SK-N-SH (cell line): ENCODE data around the gene PRR22. TPM values are rescaled to one million over a fixed set of nuclear protein-coding genes. Genes with fewer than 3 reads are reported as not detected.

Experiments used
- CTCF ChIA-PET: fragments of 300-600, 350-600 bp; formaldehyde crosslinking; extraction: SDS; loops from one replicate; lab custom pipeline; 2021; lab: Yijun Ruan, JAX
- POLR2A ChIA-PET: fragments of 350-600 bp; sonication (Branson Sonifier 250); formaldehyde crosslinking; extraction: SDS; loops from one replicate; lab custom pipeline; 2020; ENCODE audit warnings: antibody characterized with exemption, inconsistent platforms; lab: Yijun Ruan, JAX
- DNase-seq: peaks from one replicate; pipeline ENCODE4 v3.0.0; 2012
- H2AFZ ChIP-seq: fragments of 200-600 bp; sonication (generic); 2 replicates; pipeline ENCODE4 v1.8.1; 2016; ENCODE audit warnings: antibody characterized with exemption, mild to moderate bottlenecking, low read depth
- H3F3A ChIP-seq: fragments of 200-600 bp; sonication (generic); replicated peaks from 2 replicates; pipeline ENCODE3; 2016; ENCODE audit warnings: antibody characterized with exemption, mild to moderate bottlenecking; ENCODE audit not compliant: insufficient read depth
- H3K27ac ChIP-seq, 2 experiments: fragments of 200-500 bp in 1 of 2; fragments of 200-600 bp in 1 of 2; sonication (Bioruptor generic) in 1 of 2; sonication (generic), shearing (Covaris generic) in 1 of 2; 2 replicates each; pipeline versions ENCODE4 v1.5.1 to v1.6.1; 2014 to 2016; ENCODE audit warnings: low read depth in 2 of 2, inconsistent platforms in 1 of 2, low read length in 1 of 2, mild to moderate bottlenecking in 1 of 2, mixed read lengths in 1 of 2
- H3K27me3 ChIP-seq: fragments of 200-600 bp; sonication (generic), shearing (Covaris generic); 2 replicates; pipeline ENCODE4 v1.6.1; 2016; ENCODE audit warnings: mixed run types; ENCODE audit not compliant: insufficient read depth
- H3K36me3 ChIP-seq, 2 experiments: fragments of 200-500 bp in 1 of 2; fragments of 200-600 bp in 1 of 2; sonication (Bioruptor generic) in 1 of 2; sonication (generic) in 1 of 2; replicated peaks in 1 of 2; 2 replicates each; pipeline versions ENCODE3 to v1.5.1; 2014 to 2016; ENCODE audit warnings: low read length in 1 of 2, mild to moderate bottlenecking in 1 of 2; ENCODE audit not compliant: insufficient read depth in 2 of 2, control insufficient read depth in 1 of 2
- H3K4me1 ChIP-seq, 2 experiments: fragments of 200-500 bp in 1 of 2; fragments of 200-600 bp in 1 of 2; sonication (Bioruptor generic) in 1 of 2; sonication (generic), shearing (Covaris generic) in 1 of 2; 2 replicates each; pipeline versions ENCODE4 v1.5.1 to v1.6.1; 2014 to 2016; ENCODE audit warnings: low read depth in 1 of 2, low read length in 1 of 2, mixed run types in 1 of 2; ENCODE audit not compliant: insufficient read depth in 2 of 2, control insufficient read depth in 1 of 2
- H3K4me2 ChIP-seq: fragments of 200-600 bp; sonication (generic), shearing (Covaris generic); 2 replicates; pipeline ENCODE4 v1.6.1; 2017; ENCODE audit warnings: mixed run types
- H3K4me3 ChIP-seq, 2 experiments: fragments of 200-500 bp in 1 of 2; fragments of 200-600 bp in 1 of 2; sonication (Bioruptor generic) in 1 of 2; sonication (generic), shearing (Covaris generic) in 1 of 2; 2 replicates each; pipeline versions ENCODE4 v1.5.1 to v1.8.1; 2014 to 2016; ENCODE audit warnings: low read depth in 2 of 2, inconsistent platforms in 1 of 2, low read length in 1 of 2, mild to moderate bottlenecking in 1 of 2, mixed read lengths in 1 of 2, moderate library complexity in 1 of 2
- H3K79me2 ChIP-seq: fragments of 200-600 bp; sonication (generic); 2 replicates; pipeline ENCODE4 v1.8.1; 2017; ENCODE audit warnings: mild to moderate bottlenecking; ENCODE audit not compliant: insufficient read depth
- H3K9ac ChIP-seq: fragments of 200-600 bp; sonication (generic); 2 replicates; pipeline ENCODE4 v1.6.1; 2017; ENCODE audit warnings: mixed run types
- H3K9me2 ChIP-seq: fragments of 200-600 bp; sonication (generic); 2 replicates; pipeline ENCODE4 v1.6.1; 2017; ENCODE audit warnings: mixed run types
- H3K9me3 ChIP-seq: fragments of 200-600 bp; sonication (generic); 2 replicates; pipeline ENCODE4 v1.6.1; 2017; ENCODE audit warnings: mixed run types, mild to moderate bottlenecking, moderate library complexity
- H4K20me1 ChIP-seq: fragments of 200-600 bp; sonication (generic); 2 replicates; pipeline ENCODE4 v1.6.1; 2017; ENCODE audit warnings: mild to moderate bottlenecking, mixed run types; ENCODE audit not compliant: insufficient read depth
- CHD2 ChIP-seq: fragments of 150-350 bp; IDR thresholded peaks from 2 replicates; pipeline ENCODE4 v1.6.1; 2018; ENCODE audit warnings: low read length; ENCODE audit not compliant: partially characterized antibody
- CTCF ChIP-seq: fragments of 200-600 bp; sonication (generic); IDR thresholded peaks from 2 replicates; pipeline ENCODE4 v1.6.1; 2017; ENCODE audit warnings: antibody characterized with exemption, mild to moderate bottlenecking, moderate library complexity
- ELF1 ChIP-seq: IDR thresholded peaks from 2 replicates; pipeline ENCODE4 v1.4.0; 2012
- EZH2phosphoT487 ChIP-seq: fragments of 200-600 bp; sonication (generic); IDR thresholded peaks from 2 replicates; pipeline ENCODE4 v1.6.1; 2017; ENCODE audit warnings: low read depth, mixed run types, mild to moderate bottlenecking, antibody characterized with exemption, moderate library complexity, borderline replicate concordance
- FOXJ3 ChIP-seq: sonication (generic); formaldehyde crosslinking; IDR thresholded peaks from 2 replicates; pipeline ENCODE4 v1.5.1; 2020; ENCODE audit warnings: mild to moderate bottlenecking, missing genetic modification reagents
- GATA2 ChIP-seq: sonication (generic); formaldehyde crosslinking; IDR thresholded peaks from 2 replicates; pipeline ENCODE4 v1.5.0; 2020; ENCODE audit warnings: mild to moderate bottlenecking, missing genetic modification reagents
- MAX ChIP-seq: IDR thresholded peaks from 2 replicates; pipeline ENCODE4 v1.4.0; 2012; ENCODE audit warnings: low read depth
- NFIC ChIP-seq: IDR thresholded peaks from 2 replicates; pipeline ENCODE4 v1.4.0; 2012; ENCODE audit warnings: borderline replicate concordance
- NRF1 ChIP-seq: IDR thresholded peaks from 2 replicates; pipeline ENCODE4 v1.6.1; 2012; ENCODE audit warnings: low read depth, mild to moderate bottlenecking, low read length
- PBX3 ChIP-seq: IDR thresholded peaks from 2 replicates; pipeline ENCODE4; 2012
- RAD21 ChIP-seq: IDR thresholded peaks from 2 replicates; pipeline ENCODE4 v1.6.1; 2012; ENCODE audit warnings: mild to moderate bottlenecking, low read length
- REST ChIP-seq: IDR thresholded peaks from 2 replicates; pipeline ENCODE4 v1.6.1; 2012; ENCODE audit warnings: mild to moderate bottlenecking, low read depth, low read length, moderate library complexity
- TAF1 ChIP-seq: IDR thresholded peaks from 2 replicates; pipeline ENCODE4 v1.6.1; 2012; ENCODE audit warnings: low read depth, mild to moderate bottlenecking, low read length, moderate library complexity, borderline replicate concordance
- TCF12 ChIP-seq: IDR thresholded peaks from 2 replicates; pipeline ENCODE4 v1.4.0; 2012
- TEAD4 ChIP-seq: IDR thresholded peaks from 2 replicates; pipeline ENCODE4 v1.4.0; 2012; ENCODE audit warnings: mild to moderate bottlenecking, borderline replicate concordance; ENCODE audit not compliant: insufficient read depth
- USF1 ChIP-seq: IDR thresholded peaks from 2 replicates; pipeline ENCODE4 v1.4.0; 2012; ENCODE audit warnings: low read depth, borderline replicate concordance
- YY1 ChIP-seq: IDR thresholded peaks from 2 replicates; pipeline ENCODE4 v1.4.0; 2012; ENCODE audit warnings: low read depth, mild to moderate bottlenecking
- WGBS: methylation state at CpG from one replicate; pipeline ENCODE4 v1.1.6; 2017; ENCODE audit warnings: low lambda C conversion rate; 5-methylcytosine and 5-hydroxymethylcytosine counted together
- polyA plus RNA-seq, 3 experiments: library from polyadenylated mRNA; depleted of rRNA; stranded (reverse); fragments of >200 nt; gene quantifications; 2 replicates each; pipeline ENCODE4 v1.2.3, GENCODE V29; 2012

Gene PRR22
- polyA plus RNA-seq, 1 of the 3 experiments (the other 2 are of a cell fraction), result 0.82 TPM

GRCh38 chr19:5787409-5788182, 3.0 kb upstream of the PRR22 start:
- no peaks in the 10 kb centered on the region for H3K27me3 ChIP-seq
- ChIA-PET POLR2A (no interaction called here), CTCF (interaction anchor here (1.4 to 1.6 kb wide), 2 partner anchors 13 to 17 kb away, joined by 5 read pairs; partner anchors contain the start of gene NRTN)
- peaks cover 0 to 8% of the 10 kb centered on the region in 2 experiments; a peak in 1 of 4 replicates for H3K4me1 ChIP-seq
- TF ChIP-seq EZH2phosphoT487, result no peak
- no peak for TF ChIP-seq TEAD4
- TF ChIP-seq FOXJ3 (CRISPR knock-in tag), result no peak
- no peak for TF ChIP-seq NRF1
- no peak for TF ChIP-seq REST
- no peak for TF ChIP-seq GATA2 (CRISPR knock-in tag)
- no peak for TF ChIP-seq RAD21
- no peak for TF ChIP-seq ELF1
- no peak for TF ChIP-seq NFIC
- TF ChIP-seq MAX, result no peak
- peak; percentile 27 for DNase-seq
- no peak overlapping the region for H3K9ac ChIP-seq
- H3K9me2 ChIP-seq, result no peaks in the 10 kb centered on the region
- H3F3A ChIP-seq, result no peaks in the 10 kb centered on the region
- H3K36me3 ChIP-seq, result peaks cover 0 to 47% of the 10 kb centered on the region in 2 experiments
- H3K79me2 ChIP-seq, result peaks cover 8% of the 10 kb centered on the region; the same call in 1 of the 2 replicates
- H3K9me3 ChIP-seq, result no peaks in the 10 kb centered on the region
- WGBS, result 95% methylated on average over 16 of the region's 39 CpGs
- no peak overlapping the region for H3K4me3 ChIP-seq
- no peak overlapping the region for H3K27ac ChIP-seq
- H3K4me2 ChIP-seq, result no peak overlapping the region
- 0 out of 2 replicates have a peak, but pooled peaks cover 5% of the 10 kb centered on the region for H4K20me1 ChIP-seq
- H2AFZ ChIP-seq, result no peak overlapping the region

- no peak overlapping the region for H3K4me3 ChIP-seq
- 94% methylated on average over 41 of the region's 44 CpGs for WGBS
- POLR2A ChIA-PET, result no interaction called here
- peaks cover 8% of the 10 kb centered on the region; the same call in 1 of the 2 replicates for H3K79me2 ChIP-seq
- peaks cover 0 to 8% of the 10 kb centered on the region in 2 experiments; a peak in 1 of 4 replicates for H3K4me1 ChIP-seq
- no peak overlapping the region for H3K4me2 ChIP-seq
- CTCF ChIA-PET, result no interaction called here
- no peak for DNase-seq
- H3K27me3 ChIP-seq, result no peaks in the 10 kb centered on the region
- no peak overlapping the region for H2AFZ ChIP-seq
- no peaks in the 10 kb centered on the region for H3K9me2 ChIP-seq
- no peak overlapping the region for H3K9ac ChIP-seq
- no peaks in the 10 kb centered on the region for H3F3A ChIP-seq
- H3K9me3 ChIP-seq, result no peaks in the 10 kb centered on the region
- H3K27ac ChIP-seq, result no peak overlapping the region
- peaks cover 0 to 47% of the 10 kb centered on the region in 2 experiments for H3K36me3 ChIP-seq
- H4K20me1 ChIP-seq, result 0 out of 2 replicates have a peak, but pooled peaks cover 5% of the 10 kb centered on the region
- TF ChIP-seq USF1, result no peak
- TF ChIP-seq CHD2, result no peak
- TF ChIP-seq CTCF, result no peak
- no peak for TF ChIP-seq MAX
- TF ChIP-seq YY1, result no peak
- no peak for TF ChIP-seq TAF1
- no peak for TF ChIP-seq TCF12
- TF ChIP-seq TEAD4, result no peak
- TF ChIP-seq PBX3, result no peak
- TF ChIP-seq ELF1, result no peak
Measured at GRCh38 chr19:5786593-5787408, 2.3 kb upstream of the PRR22 start.
